Body of pancreas (tissue), 4 donors: Measurements from ENCODE around the gene FBXO46. TPM values are rescaled to one million over a fixed set of nuclear protein-coding genes. Genes with fewer than 3 reads are reported as not detected.

ENCODE experiments used
- ATAC-seq: fragments of 150-250 bp; one replicate; pipeline ENCODE4 v1.9.1; 2016
- DNase-seq, 4 donors: peaks; one replicate each; pipeline ENCODE4 v3.0.0-alpha.2; 2019
- H3K27ac ChIP-seq, 4 donors: fragments of 200-600 bp; sonication (generic); 1 replicate in 3 of 4; 2 replicates in 1 of 4; pipeline versions ENCODE4 v1.5.1 to v1.6.1; 2016 to 2019; ENCODE audit warnings: mild to moderate bottlenecking in 1 of 4, mixed read lengths in 1 of 4, moderate library complexity in 1 of 4
- H3K27me3 ChIP-seq, 2 donors: fragments of 200-600 bp; sonication (generic); one replicate each; pipeline ENCODE4 v1.6.0; 2016; ENCODE audit warnings: mild to moderate bottlenecking in 1 of 2
- H3K36me3 ChIP-seq, 2 donors: fragments of 200-600 bp; sonication (generic); replicated peaks in 1 of 2; 2 replicates each; pipeline ENCODE4 v1.5.1; 2016; ENCODE audit warnings: low read depth in 2 of 2; ENCODE audit not compliant: insufficient read depth in 1 of 2
- H3K4me1 ChIP-seq: fragments of 200-600 bp; sonication (generic); one replicate; pipeline ENCODE4 v1.6.0; 2016
- H3K4me3 ChIP-seq, 2 donors: fragments of 200-600 bp; sonication (generic); 1 replicate in 1 of 2; 2 replicates in 1 of 2; pipeline ENCODE4 v1.5.1; 2016 to 2019
- H3K9me3 ChIP-seq, 3 donors: fragments of 200-600 bp; sonication (generic); 1 replicate in 2 of 3; 2 replicates in 1 of 3; pipeline ENCODE4 v1.5.1; 2016
- CTCF ChIP-seq, 7 experiments: fragments of 450-650 bp in 4 of 7; fragments of 200-600 bp in 3 of 7; sonication (generic) in 3 of 7; IDR thresholded peaks; one replicate each; pipeline ENCODE4 v1.5.1; 2016 to 2019; ENCODE audit warnings: antibody characterized with exemption in 7 of 7
- POLR2A ChIP-seq, 3 donors: fragments of 450-650 bp; IDR thresholded peaks; one replicate each; pipeline ENCODE4 v1.6.1; 2016; ENCODE audit warnings: antibody characterized with exemption in 3 of 3, mild to moderate bottlenecking in 2 of 3
- WGBS, 2 donors: methylation state at CpG; one replicate each; pipeline ENCODE4 v1.1.5; 2017; 5-methylcytosine and 5-hydroxymethylcytosine counted together
- intact Hi-C: fragments of 100-400 bp; cut with DNase I; formaldehyde crosslinking; loops from one replicate; pipeline ENCODE4 v1.15.1; 2023
- total RNA-seq, 2 donors: library from RNA; depleted of rRNA; stranded (reverse); fragments of >200 nt; gene quantifications; one replicate each; pipeline ENCODE4 v1.1.0, GENCODE V29; 2016

The FBXO46 gene
- total RNA-seq, 2 donors from 2014 or later, result 7.8 to 11.9 TPM

- no peak for DNase-seq
Measured at GRCh38 chr19:45777395-45777961, 46.8 kb upstream of the FBXO46 start.

GRCh38 chr19:45774765-45775164 lies 44.1 kb upstream of the FBXO46 start:
- no peaks in the 10 kb centered on the region for H3K9me3 ChIP-seq
- H3K36me3 ChIP-seq, result peaks cover 0 to 3% of the 10 kb centered on the region in 2 donors
- peaks cover 65% of the 10 kb centered on the region for H3K4me1 ChIP-seq
- H3K4me3 ChIP-seq, result no peak overlapping the region
- TF ChIP-seq POLR2A (IDR thresholded peaks at IDR 0.05) (no peak), CTCF (IDR thresholded peaks at IDR 0.05) (no peak)
- intact Hi-C loops, result no loop called here
- no peak for ATAC-seq
- 82 to 86% methylated on average over 9 of the region's 9 CpGs for WGBS, 2 donors
- no peaks in the 10 kb centered on the region for H3K27me3 ChIP-seq
- peak in 1 of 4 donors; percentile 51 for DNase-seq
- peak overlapping the region in 3 of 4 donors; percentile 8 to 98 (median 12) for H3K27ac ChIP-seq

More at GRCh38 chr19:45777395-45777961, 46.8 kb upstream of the FBXO46 start:
- Histone ChIP-seq H3K4me1 (peaks cover 65% of the 10 kb centered on the region), H3K36me3 (peaks cover 0 to 3% of the 10 kb centered on the region in 2 donors), H3K27ac (no peak overlapping the region), H3K27me3 (no peaks in the 10 kb centered on the region), H3K9me3 (no peaks in the 10 kb centered on the region), H3K4me3 (no peak overlapping the region)
- WGBS, 2 donors, result 93 to 99% methylated on average over 14 to 32 of the region's 34 CpGs
- intact Hi-C loops, result no loop called here
- TF ChIP-seq POLR2A (IDR thresholded peaks at IDR 0.05) (no peak), CTCF (IDR thresholded peaks at IDR 0.05) (no peak)
- no peak for ATAC-seq

GRCh38 chr19:45773384-45773783 lies 42.7 kb upstream of the FBXO46 start:
- DNase-seq (peak; percentile 77 to 94 (median 88)), ATAC-seq (no peak)
- no peaks in the 10 kb centered on the region for H3K9me3 ChIP-seq
- peaks cover 55% of the 10 kb centered on the region for H3K4me1 ChIP-seq
- peak overlapping the region; percentile 93 to 98 (median 96) for H3K27ac ChIP-seq
- no peak overlapping the region for H3K4me3 ChIP-seq
- H3K27me3 ChIP-seq, result no peaks in the 10 kb centered on the region
- peaks cover 0 to 3% of the 10 kb centered on the region in 2 donors for H3K36me3 ChIP-seq
- TF ChIP-seq POLR2A (IDR thresholded peaks at IDR 0.05), result peak in 1 of 3 donors; percentile 25
- no peak for TF ChIP-seq CTCF (IDR thresholded peaks at IDR 0.05)
- WGBS, 2 donors, result 0 to 8% methylated on average over 2 of the region's 2 CpGs
- intact Hi-C loops, result no loop called here

- ATAC-seq (no peak), DNase-seq (no peak)
- TF ChIP-seq CTCF (IDR thresholded peaks at IDR 0.05), result no peak
- TF ChIP-seq POLR2A (IDR thresholded peaks at IDR 0.05), result no peak
- Histone ChIP-seq H3K9me3 (no peaks in the 10 kb centered on the region), H3K4me1 (peaks cover 51% of the 10 kb centered on the region), H3K36me3 (peaks cover 0 to 2% of the 10 kb centered on the region in 2 donors), H3K27me3 (no peaks in the 10 kb centered on the region), H3K4me3 (no peak overlapping the region), H3K27ac (peak overlapping the region; percentile 93 to 98 (median 96))
- WGBS, 2 donors, result 78 to 83% methylated on average over 2 to 3 of the region's 3 CpGs
- intact Hi-C loops, result no loop called here
Measured at GRCh38 chr19:45772912-45773311, 42.2 kb upstream of the FBXO46 start.
